Coronary artery (tissue), 2 donors: ENCODE measurements around the gene GTF2E1.

Experiments
- DNase-seq: peaks from one replicate; pipeline ENCODE4 v3.0.0-alpha.2; 2017; ENCODE audit warnings: low spot score
- H3K27ac ChIP-seq, 2 donors: fragments of 200-600 bp; sonication (generic); one replicate each; pipeline ENCODE4 v1.5.1; 2016 to 2019
- H3K4me3 ChIP-seq: fragments of 200-600 bp; sonication (generic); 2 replicates; pipeline ENCODE4 v1.5.1; 2016; ENCODE audit warnings: mild to moderate bottlenecking, moderate library complexity
- CTCF ChIP-seq: fragments of 200-600 bp; sonication (generic); IDR thresholded peaks from one replicate; pipeline ENCODE4 v1.5.1; 2019; ENCODE audit warnings: antibody characterized with exemption

The GTF2E1 gene

GRCh38 chr3:120791010-120791409 lies 48.5 kb downstream of the GTF2E1 start:
- DNase-seq = no peak
- TF ChIP-seq CTCF = no peak
- Histone ChIP-seq H3K27ac (no peak overlapping the region), H3K4me3 (no peak overlapping the region)

- no peak for DNase-seq
- no peak for TF ChIP-seq CTCF
- H3K4me3 ChIP-seq = no peak overlapping the region
- H3K27ac ChIP-seq = no peak overlapping the region
These were observed 49.4 kb downstream of the GTF2E1 start for GRCh38 chr3:120791913-120792312.

- DNase-seq = no peak
- H3K4me3 ChIP-seq = no peak overlapping the region
- TF ChIP-seq CTCF = no peak
These were observed 51.1 kb downstream of the GTF2E1 start for GRCh38 chr3:120793601-120794000.

GRCh38 chr3:120795017-120795648 lies 52.6 kb downstream of the GTF2E1 start:
- H3K27ac ChIP-seq = no peak overlapping the region
- H3K4me3 ChIP-seq = no peak overlapping the region
- TF ChIP-seq CTCF = no peak
- no peak for DNase-seq

More at GRCh38 chr3:120793601-120794000, 51.1 kb downstream of the GTF2E1 start:
- no peak overlapping the region for H3K27ac ChIP-seq

GRCh38 chr3:120795959-120796358 lies 53.4 kb downstream of the GTF2E1 start:
- Histone ChIP-seq H3K27ac (no peak overlapping the region), H3K4me3 (no peak overlapping the region)
- no peak for DNase-seq
- no peak for TF ChIP-seq CTCF

- no peak for DNase-seq
- Histone ChIP-seq H3K4me3 (no peak overlapping the region), H3K27ac (no peak overlapping the region)
- TF ChIP-seq CTCF = no peak
These were observed 54.4 kb downstream of the GTF2E1 start for GRCh38 chr3:120796976-120797375.

GRCh38 chr3:120797857-120798256 lies 55.3 kb downstream of the GTF2E1 start:
- TF ChIP-seq CTCF = no peak
- no peak overlapping the region for H3K27ac ChIP-seq
- H3K4me3 ChIP-seq = no peak overlapping the region
- DNase-seq = no peak
